ENCODE data around the gene TOMM34. TPM values are rescaled to one million over a fixed set of nuclear protein-coding genes. Genes with fewer than 3 reads are reported as not detected.

The TOMM34 gene
- total and polyA plus RNA-seq, 2 experiments from 2014 or later = 27.4 to 38.7 TPM

GRCh38 chr20:44931911-44932310 lies 28.3 kb downstream of the TOMM34 start:
- Histone ChIP-seq H4K20me1 (replicated peaks; ENCODE audit: insufficient read depth) (peaks cover 7% of the 10 kb centered on the region; the same call in 1 of the 2 replicates), H3K79me2 (replicated peaks; ENCODE audit: insufficient read depth) (no peaks in the 10 kb centered on the region), H2AFZ (no peak overlapping the region), H3K27me3 (ENCODE audit: insufficient read depth) (no peaks in the 10 kb centered on the region), H3K36me3 (ENCODE audit: insufficient read depth) (peaks cover 32% of the 10 kb centered on the region), H3K27ac (ENCODE audit: low read depth) (no peak overlapping the region), H3K4me1 (ENCODE audit: insufficient read depth) (no peaks in the 10 kb centered on the region), H3K9me2 (ENCODE audit: insufficient read depth) (no peaks in the 10 kb centered on the region), H3K4me3 (no peak overlapping the region), H3K4me2 (no peak overlapping the region), H3F3A (replicated peaks; ENCODE audit: low read depth) (no peaks in the 10 kb centered on the region)
- Mint-ChIP-seq H3K36me3 (ENCODE audit: low read depth) (peaks cover 46% of the 10 kb centered on the region), H3K9me3 (no peaks in the 10 kb centered on the region), H3K27me3 (ENCODE audit: insufficient read depth, low read depth, poor library complexity) (peaks cover 15% of the 10 kb centered on the region), H3K4me1 (peaks cover 6% of the 10 kb centered on the region; the same call in 2 of the 3 replicates), H3K4me3 (no peak overlapping the region), H3K27ac (no peak overlapping the region)
- ATAC-seq = no peak
- no peak for DNase-seq (ENCODE audit: low spot score)
- TF ChIP-seq CREB1 (CRISPR knock-in tag; IDR thresholded peaks at IDR 0.05; ENCODE audit: low read depth) (no peak), ETS1 (IDR thresholded peaks at IDR 0.05) (no peak), EZH2 (IDR thresholded peaks at IDR 0.05; ENCODE audit: low read depth, unreplicated experiment) (no peak), EZH2phosphoT487 (IDR thresholded peaks at IDR 0.05; ENCODE audit: unreplicated experiment) (no peak), ZNF462 (CRISPR knock-in tag; IDR thresholded peaks at IDR 0.05) (no peak), ZNF114 (CRISPR knock-in tag; IDR thresholded peaks at IDR 0.05) (no peak), STAT1 (IDR thresholded peaks at IDR 0.05; ENCODE audit: unreplicated experiment) (no peak), NANOG (IDR thresholded peaks at IDR 0.05; ENCODE audit: borderline replicate concordance) (no peak), JUNB (IDR thresholded peaks at IDR 0.05; ENCODE audit: unreplicated experiment) (no peak), POLR2AphosphoS5 (IDR thresholded peaks at IDR 0.05; ENCODE audit: low read depth) (no peak), CTCF (conservative IDR thresholded peaks at IDR 0.05; ENCODE audit: low read depth in 2 of 2) (no peak), ZNF331 (CRISPR knock-in tag; IDR thresholded peaks at IDR 0.05; ENCODE audit: low read depth) (no peak)
- TF ChIP-seq, protein P1, sequence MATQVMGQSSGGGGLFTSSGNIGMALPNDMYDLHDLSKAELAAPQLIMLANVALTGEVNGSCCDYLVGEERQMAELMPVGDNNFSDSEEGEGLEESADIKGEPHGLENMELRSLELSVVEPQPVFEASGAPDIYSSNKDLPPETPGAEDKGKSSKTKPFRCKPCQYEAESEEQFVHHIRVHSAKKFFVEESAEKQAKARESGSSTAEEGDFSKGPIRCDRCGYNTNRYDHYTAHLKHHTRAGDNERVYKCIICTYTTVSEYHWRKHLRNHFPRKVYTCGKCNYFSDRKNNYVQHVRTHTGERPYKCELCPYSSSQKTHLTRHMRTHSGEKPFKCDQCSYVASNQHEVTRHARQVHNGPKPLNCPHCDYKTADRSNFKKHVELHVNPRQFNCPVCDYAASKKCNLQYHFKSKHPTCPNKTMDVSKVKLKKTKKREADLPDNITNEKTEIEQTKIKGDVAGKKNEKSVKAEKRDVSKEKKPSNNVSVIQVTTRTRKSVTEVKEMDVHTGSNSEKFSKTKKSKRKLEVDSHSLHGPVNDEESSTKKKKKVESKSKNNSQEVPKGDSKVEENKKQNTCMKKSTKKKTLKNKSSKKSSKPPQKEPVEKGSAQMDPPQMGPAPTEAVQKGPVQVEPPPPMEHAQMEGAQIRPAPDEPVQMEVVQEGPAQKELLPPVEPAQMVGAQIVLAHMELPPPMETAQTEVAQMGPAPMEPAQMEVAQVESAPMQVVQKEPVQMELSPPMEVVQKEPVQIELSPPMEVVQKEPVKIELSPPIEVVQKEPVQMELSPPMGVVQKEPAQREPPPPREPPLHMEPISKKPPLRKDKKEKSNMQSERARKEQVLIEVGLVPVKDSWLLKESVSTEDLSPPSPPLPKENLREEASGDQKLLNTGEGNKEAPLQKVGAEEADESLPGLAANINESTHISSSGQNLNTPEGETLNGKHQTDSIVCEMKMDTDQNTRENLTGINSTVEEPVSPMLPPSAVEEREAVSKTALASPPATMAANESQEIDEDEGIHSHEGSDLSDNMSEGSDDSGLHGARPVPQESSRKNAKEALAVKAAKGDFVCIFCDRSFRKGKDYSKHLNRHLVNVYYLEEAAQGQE (IDR thresholded peaks at IDR 0.05; ENCODE audit: unreplicated experiment) = no peak

All from GM23338 (cell line).